Endometrial microvascular endothelial cells (primary cell): ENCODE results near the gene NLRP4. TPM values are rescaled to one million over a fixed set of nuclear protein-coding genes. Genes with fewer than 3 reads are reported as not detected.

Source experiments
- total RNA-seq: library from RNA; depleted of rRNA; stranded (reverse); fragments of >200 nt; gene quantifications from one replicate; pipeline ENCODE4 v1.2.3, GENCODE V29; 2015; ENCODE audit errors: inconsistent ontology term

NLRP4 gene
- total RNA-seq, 1 donor from 2014 or later, result not detected

Other genes with a start within 250 kb of the NLRP4 start
- 0.93 TPM for gene FIZ1, start 237.0 kb upstream of the NLRP4 start, total RNA-seq
- 16.7 TPM for gene ZNF524, start 236.3 kb upstream of the NLRP4 start, total RNA-seq
- 3.3 TPM for gene ZNF865, start 230.9 kb upstream of the NLRP4 start, total RNA-seq
- gene ZNF784, start 212.0 kb upstream of the NLRP4 start, total RNA-seq, result 1.0 TPM
- 11.1 TPM for gene ZNF580, start 195.5 kb upstream of the NLRP4 start, total RNA-seq
- gene ZNF581, start 192.9 kb upstream of the NLRP4 start, total RNA-seq, result 9.8 TPM
- gene CCDC106, start 188.3 kb upstream of the NLRP4 start, total RNA-seq, result 13.0 TPM
- 215 TPM for gene U2AF2, start 181.5 kb upstream of the NLRP4 start, total RNA-seq
- gene EPN1, start 161.3 kb upstream of the NLRP4 start, total RNA-seq, result 155 TPM
- gene NLRP9, start 98.1 kb upstream of the NLRP4 start, total RNA-seq, result not detected
- not detected for gene RFPL4A, start 77.4 kb upstream of the NLRP4 start, total RNA-seq
- gene RFPL4AL1, start 67.4 kb upstream of the NLRP4 start, total RNA-seq, result not detected
- gene NLRP11, start 4.5 kb upstream of the NLRP4 start, total RNA-seq, result not detected
- not detected for gene NLRP13, start 95.8 kb downstream of the NLRP4 start, total RNA-seq
- not detected for gene NLRP8, start 111.3 kb downstream of the NLRP4 start, total RNA-seq
- gene NLRP5, start 150.2 kb downstream of the NLRP4 start, total RNA-seq, result not detected